CD4-positive, alpha-beta T cell treated with Interleukin-6 at 100 ng/mL for 8 hours (primary cell): ENCODE measurements around the gene DOCK3.
"Not testable (repeated sequence)": the region's sequence is repeated elsewhere in the genome, so short reads cannot be mapped to it uniquely, and the experiment has no call there.

Source experiments
- DNase-seq: peaks from one replicate; pipeline ENCODE4 v3.0.0-alpha.2; 2020; ENCODE audit warnings: mixed read lengths, low spot score

DOCK3 gene

DNA sequence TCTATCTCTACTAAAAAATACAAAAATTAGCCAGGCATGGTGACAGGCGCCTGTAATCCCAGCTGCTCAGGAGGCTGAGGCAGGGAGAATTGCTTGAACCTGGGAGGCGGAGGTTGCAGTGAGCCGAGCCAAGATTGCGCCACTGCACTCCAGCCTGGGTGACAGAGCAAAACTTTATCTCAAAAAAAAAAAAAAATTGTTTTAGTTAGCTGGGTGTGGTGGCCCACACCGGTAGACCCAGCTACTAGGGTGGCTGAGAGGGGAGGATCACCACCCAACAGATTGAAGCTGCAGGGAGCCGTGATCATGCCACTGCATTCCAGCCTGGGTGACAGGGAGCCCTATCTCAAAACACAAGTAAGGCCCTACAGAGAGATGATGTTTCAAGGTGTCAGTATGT, 712.6 kb downstream of the DOCK3 start:
- DNase-seq: not testable (repeated sequence)

DNA sequence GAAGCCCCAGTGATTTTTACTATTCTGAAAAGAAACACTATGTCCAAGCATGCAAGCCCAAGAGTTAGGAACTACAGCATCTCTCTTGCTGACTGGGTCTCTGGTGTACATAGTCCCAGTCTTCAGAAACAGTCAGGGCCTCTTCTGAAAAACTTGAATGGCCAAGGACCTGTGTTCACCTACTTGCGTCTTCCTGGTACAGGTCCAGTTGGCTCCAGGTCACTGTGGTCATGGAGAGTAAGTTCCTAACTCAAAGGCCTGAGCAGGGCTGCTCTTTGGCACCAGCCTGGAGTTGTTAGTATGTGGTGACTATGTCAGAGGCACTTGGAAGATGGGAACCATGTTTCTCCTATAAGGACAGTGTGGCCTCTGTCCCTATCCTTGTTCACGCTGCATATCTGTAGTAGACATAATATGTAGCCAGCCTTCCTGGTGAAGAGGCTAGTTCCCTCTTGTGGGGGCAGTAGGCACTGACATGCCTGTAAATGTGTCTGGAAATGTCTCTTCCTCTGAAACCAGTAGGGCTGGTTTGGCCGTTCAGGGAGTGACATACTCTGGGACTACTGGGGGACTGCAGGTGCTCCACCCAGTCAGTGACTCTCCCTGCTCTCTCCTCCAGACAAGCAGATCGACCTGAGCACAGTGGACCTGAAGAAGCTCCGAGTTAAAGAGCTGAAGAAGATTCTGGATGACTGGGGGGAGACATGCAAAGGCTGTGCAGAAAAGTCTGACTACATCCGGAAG, 713.7 kb downstream of the DOCK3 start:
- no peak for DNase-seq

DNA sequence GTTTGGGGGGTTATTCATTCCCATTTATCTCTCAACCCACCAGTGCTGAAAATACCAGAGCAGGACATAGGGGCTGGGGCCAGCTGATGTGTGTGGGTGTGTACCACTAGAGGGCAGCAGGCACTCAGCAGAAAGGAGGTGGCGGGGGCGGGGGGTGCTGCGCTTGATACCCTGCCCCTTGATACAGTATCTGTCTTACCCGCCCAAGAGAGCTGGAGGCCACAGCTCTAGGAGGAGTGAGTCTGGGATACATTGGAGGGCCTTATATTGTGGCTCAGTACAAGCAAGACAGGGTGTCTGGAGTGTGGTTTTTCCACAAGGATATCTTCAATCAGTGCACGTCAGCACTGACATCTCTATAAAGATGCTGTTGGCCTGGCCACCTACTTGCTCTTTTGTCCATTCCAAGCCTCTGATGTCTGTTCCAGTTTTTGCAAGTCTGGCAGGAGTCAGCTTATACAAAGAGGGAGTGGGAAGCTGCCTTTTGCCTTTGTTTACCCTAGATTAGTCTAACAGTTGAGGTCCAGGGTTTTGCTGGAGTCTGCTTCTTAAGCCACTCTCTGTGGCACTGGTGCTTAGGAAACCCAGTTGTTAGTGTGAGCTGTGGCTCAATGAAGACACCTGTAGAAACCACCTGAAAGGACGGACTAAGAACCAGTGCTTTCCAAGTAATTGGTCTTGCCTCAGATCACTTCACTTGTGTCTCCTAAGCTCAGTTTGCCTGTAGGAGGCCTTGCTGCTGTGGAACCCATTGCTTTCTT, 714.9 kb downstream of the DOCK3 start:
- peak; percentile 57 for DNase-seq

DNA sequence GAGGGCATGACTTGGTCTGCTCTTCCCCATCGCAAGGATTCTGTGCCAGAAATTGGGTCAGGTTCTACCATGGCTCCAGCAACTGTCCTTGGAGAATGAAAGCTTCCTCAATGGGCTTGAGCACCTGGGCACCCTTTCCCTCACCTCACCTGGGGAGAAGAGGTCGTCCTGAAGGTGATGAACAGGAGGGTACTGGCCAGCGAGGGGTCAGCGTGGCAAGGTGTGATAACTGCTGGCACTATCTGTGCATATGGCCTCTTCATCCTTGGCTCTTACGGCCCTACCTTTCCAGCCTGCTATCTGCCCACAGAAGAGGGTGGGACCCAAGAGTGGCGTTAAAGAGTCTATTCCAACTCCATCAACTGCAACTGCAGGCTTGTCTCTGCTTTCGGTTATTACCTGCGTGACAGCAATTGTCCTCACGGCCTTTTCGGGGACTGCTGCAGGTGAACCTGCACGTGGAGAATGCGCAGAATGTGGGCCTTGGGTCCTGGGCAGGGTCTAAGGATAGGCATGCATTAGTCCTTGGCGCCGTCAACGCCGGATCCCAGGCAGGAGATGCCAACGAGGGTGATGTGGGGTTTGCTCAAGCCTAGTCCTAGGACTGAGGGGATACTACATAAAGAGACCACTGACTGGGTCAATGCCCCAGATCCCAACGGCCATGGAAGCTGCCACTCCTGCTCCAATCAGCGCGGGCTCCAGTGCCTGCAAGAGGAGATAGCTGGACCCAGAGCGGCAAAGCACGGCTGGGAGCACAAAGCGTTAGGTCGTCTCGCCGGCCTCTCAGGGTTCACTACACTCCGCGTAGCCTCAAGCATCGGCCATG, 715.7 kb downstream of the DOCK3 start:
- DNase-seq: no peak

DNA sequence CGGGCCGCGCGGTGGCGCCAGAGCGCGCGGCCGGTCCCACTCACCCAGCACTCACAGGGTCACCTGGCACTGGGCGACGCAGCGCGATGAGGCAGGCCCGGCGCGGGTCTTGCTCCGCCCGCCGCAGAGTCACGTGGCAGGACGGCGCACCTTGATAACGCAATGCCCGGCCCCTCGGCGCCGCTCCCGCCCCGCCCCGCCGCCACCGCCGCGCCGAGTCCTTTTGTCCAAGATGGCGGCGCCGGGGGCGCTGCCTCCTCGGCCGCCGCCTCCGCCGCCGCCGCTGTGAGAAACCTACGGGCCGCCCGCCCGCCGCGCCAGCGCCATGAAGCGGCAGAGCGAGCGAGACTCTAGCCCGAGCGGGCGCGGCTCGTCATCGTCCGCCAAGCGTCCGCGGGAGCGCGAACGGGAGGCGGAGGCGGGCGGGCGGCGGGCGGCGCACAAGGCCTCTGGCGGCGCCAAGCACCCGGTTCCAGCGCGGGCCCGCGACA, 716.4 kb downstream of the DOCK3 start, which contains the start of gene RBM15B:
RBM15B (plus strand) TSS at position 211 of the 491 bp plus-strand sequence; CDS start at position 326, 115 bp downstream.
- DNase-seq: peak; percentile 97

DNA sequence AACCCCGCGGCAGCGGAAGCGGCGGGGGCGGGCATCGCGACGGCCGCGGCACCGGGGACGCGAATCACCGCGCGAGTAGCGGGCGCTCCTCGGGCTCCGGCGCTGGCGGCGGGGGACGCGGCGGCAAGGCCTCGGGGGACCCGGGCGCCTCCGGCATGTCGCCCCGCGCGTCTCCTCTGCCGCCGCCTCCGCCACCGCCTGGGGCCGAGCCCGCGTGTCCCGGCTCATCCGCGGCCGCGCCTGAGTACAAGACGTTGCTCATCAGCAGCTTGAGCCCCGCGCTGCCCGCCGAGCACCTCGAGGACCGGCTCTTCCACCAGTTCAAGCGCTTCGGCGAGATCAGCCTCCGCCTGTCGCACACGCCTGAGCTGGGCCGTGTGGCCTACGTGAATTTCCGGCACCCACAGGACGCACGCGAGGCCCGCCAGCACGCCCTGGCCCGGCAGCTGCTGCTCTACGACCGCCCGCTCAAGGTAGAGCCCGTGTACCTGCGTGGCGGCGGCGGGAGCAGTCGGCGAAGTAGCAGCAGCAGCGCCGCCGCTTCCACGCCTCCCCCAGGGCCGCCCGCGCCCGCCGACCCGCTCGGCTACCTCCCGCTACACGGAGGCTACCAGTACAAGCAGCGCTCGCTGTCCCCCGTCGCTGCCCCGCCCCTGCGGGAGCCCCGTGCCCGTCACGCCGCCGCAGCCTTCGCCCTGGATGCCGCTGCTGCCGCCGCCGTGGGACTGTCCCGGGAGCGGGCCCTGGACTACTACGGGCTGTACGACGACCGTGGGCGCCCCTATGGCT, 717.0 kb downstream of the DOCK3 start:
- peak; percentile 29 for DNase-seq

DNA sequence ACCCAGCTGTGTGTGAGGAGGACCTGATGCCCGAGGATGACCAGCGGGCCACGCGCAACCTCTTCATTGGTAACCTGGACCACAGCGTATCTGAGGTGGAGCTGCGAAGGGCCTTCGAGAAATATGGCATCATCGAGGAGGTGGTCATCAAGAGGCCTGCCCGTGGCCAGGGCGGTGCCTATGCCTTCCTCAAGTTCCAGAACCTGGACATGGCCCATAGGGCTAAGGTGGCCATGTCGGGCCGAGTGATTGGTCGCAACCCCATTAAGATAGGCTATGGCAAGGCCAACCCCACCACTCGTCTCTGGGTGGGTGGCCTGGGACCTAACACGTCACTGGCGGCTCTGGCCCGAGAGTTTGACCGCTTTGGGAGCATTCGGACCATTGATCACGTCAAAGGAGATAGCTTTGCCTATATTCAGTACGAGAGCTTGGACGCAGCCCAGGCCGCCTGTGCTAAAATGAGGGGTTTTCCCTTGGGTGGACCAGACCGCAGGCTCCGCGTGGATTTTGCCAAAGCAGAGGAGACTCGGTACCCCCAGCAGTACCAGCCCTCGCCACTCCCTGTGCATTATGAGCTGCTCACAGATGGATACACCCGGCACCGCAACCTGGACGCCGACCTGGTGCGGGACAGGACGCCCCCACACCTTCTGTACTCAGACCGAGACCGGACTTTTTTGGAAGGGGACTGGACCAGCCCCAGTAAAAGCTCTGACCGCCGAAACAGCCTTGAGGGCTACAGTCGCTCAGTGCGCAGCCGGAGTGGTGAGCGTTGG, 717.8 kb downstream of the DOCK3 start:
- DNase-seq: no peak

DNA sequence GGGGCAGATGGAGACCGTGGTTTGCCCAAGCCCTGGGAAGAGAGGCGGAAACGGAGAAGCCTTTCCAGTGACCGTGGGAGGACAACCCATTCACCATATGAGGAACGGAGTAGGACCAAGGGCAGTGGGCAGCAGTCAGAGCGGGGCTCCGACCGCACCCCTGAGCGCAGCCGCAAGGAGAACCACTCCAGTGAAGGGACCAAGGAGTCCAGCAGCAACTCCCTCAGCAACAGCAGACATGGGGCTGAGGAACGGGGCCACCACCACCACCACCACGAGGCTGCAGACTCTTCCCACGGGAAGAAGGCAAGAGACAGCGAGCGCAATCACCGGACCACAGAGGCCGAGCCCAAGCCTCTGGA, 718.4 kb downstream of the DOCK3 start:
- DNase-seq: no peak

DNA sequence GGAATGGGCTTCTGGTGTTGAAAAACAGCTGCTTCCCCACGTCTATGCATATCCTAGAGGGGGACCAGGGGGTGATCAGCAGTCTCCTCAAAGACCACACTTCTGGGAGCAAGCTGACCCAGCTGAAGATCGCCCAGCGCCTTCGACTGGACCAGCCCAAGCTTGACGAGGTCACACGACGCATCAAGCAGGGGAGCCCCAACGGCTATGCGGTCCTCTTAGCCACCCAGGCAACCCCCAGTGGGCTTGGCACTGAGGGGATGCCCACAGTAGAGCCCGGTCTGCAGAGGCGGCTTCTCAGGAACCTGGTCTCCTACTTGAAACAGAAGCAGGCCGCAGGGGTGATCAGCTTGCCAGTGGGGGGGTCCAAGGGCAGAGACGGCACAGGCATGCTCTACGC, 718.8 kb downstream of the DOCK3 start:
- DNase-seq: no peak

DNA sequence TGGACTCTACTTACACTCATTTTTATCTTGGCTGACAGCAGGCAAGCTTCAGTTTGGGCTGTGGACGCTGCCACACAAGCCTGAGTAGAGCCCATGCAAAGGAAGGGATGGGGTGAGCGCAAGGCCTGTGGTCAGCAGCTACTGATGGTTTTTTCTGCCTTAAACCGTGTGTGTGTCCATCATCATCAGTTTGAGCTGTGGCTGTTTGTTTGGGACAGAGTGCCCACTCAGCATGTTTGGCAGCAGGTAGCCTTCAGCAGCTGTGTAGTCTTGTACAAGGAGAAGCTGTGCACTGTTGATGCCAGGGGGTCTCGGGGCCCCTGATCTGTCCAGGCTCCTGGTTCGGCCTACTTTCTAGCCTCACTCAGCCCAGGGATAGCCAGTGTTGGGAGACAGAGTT, 719.8 kb downstream of the DOCK3 start:
- no peak for DNase-seq

DNA sequence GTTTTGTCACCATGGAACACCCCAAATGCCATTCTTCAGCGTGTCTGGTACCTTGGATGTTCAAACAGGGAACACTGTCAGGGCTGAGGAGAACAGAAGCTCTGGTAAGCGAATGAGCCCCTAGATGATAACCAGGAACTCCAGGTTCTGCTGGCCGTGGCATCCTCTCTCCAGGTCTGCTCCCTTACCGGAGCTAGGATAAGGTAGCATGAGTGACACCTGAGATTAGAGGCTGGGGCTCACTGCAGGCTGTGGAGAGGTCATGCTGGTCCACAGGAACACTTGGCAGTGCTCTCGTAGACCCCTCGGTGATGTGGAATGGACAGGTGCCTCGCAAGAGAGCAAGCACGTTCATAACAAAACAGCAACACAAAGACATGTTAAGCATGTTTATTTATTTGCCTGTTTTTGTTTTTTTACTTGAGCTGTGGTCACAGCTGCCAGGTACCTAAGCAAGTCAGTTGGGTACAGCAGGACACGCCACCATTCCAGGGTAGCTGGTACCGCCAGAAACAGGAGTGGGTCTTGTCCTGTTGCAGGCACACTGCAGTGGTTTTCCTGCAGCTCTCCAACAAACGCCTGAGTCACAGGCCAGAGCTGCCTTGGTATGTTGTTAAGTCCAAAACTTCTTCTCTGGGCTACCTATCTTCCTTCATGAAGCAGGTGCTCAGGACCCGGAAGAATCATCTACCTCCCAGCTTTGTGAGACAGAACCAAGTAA, 720.9 kb downstream of the DOCK3 start:
- no peak for DNase-seq

DNA sequence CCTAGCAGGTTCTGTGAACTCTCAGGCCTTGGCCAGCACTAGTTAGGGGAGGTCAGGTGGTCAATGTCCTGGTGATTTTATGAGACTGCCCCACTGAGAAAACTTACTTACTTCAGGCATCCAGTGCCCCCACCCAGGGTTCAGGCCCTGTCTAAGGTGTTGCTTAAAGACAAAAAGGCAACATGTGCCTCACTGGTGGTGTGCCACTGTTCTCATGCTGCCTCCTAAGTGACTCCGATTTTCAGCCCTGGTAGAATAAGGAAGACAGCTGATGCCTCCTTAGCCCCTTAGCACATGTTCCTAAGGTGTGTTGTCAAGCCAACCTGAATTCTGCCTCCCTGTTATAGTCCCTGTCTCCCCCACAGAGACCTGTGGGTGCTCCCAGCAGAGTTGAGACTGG, 721.7 kb downstream of the DOCK3 start:
- DNase-seq: no peak

DNA sequence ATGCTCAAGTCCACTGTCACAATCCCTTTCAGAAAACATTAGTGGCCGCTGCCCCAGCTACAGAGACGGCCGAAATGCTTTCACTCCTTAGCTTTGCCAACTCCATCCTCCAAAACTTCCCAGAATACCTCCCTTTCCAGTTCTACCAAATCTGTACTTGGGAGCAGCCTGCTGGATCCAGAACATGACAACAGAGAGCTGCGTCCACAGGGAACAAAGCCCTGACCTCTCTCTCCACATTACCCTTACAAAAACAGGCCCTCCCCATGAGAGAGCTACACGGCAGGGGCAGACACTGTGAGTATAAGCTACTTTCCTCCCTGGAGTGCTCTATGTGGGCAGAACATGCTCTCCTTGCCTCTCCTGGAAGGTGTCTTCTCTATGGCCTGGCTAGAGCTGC, 722.7 kb downstream of the DOCK3 start:
- DNase-seq: no peak

DNA sequence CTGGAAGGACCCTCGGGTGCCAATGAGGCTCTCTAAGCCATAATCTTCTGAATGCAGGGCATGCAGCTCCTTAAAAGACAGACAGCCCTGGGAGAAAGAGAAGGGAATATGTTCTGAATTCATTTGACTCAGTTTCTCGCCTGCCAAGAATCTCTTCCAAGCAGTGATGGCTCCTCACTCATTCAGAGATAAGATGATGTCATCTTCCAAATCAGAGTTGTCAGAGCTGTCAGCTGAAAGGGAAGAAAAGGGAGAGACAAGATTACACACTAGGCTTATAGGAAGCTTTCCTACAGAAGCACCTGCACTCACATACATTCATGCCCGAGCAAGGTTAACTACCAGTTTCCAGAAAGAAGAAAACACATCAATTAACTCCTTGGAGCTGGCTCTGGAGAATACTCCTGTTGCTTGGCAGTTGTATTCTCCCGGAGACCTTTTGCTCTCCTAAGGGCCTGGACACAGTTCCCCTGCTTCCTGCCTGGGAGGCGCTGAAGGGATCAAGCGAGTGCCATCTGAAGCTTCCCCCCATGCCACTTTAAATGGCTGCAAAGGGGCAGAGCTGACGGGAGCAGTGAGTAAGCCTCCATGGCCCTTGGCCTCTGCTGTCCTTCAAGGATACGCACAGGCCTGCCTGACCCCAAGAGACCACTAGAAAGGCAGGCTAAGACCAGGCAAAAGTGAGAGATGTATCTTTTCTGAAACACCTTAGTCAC, 724.0 kb downstream of the DOCK3 start:
- no peak for DNase-seq

DNA sequence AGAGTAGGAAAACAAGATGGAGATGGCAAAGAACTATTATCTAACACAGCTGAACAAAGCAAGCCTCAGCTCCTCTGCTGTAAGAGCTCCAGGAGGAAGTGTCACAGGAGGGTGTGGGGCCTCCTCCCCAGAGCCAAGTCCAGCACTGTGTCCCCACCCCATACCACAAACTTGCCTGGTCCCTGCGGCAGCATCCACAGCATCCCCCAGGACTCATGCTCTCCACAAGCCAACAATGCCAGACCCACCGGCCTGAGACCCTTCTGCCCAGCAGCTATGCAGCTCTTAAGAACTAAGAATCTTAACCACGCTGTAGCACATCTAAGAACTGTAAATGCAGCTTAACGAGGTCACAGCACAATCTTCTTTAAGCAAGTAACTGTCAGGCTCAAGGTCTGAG, 725.4 kb downstream of the DOCK3 start:
- no peak for DNase-seq

DNA sequence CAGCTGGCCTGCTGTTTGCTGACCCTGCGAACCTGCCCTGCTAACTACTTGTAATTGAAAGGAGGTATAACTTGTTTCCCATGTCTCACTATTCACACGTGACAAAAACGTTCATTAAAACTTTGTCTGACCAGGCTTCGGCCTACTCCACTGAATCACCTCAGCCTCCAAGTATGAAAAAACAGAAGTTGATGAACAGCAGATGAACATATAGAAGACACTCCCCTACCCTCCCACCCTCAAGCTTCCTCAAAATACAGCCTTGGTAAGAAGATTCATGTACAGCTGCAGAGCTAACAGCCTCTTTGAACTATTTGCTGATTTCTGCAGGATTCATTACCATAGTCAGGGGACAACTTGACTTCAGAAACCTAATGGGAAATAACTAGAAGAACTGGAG, 727.0 kb downstream of the DOCK3 start:
- no peak for DNase-seq

DNA sequence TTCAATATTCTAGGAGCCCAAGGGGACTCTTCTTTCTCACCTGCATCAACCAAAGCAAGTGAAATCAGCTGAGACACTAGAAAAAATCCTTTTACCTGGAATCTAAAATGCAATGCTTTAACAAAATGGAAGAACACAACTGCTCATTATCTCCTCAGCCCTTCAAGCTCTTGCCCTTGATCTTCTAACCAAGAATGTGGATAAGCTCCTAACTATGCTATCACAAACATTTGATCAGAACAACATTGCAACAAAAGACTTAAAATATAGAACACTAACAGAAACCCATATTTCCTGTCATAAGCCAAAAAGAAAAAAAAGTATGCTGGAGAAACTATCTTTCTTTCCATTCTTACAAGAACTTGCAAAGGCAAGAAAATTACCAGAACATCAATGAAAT, 728.9 kb downstream of the DOCK3 start:
- DNase-seq: no peak

DNA sequence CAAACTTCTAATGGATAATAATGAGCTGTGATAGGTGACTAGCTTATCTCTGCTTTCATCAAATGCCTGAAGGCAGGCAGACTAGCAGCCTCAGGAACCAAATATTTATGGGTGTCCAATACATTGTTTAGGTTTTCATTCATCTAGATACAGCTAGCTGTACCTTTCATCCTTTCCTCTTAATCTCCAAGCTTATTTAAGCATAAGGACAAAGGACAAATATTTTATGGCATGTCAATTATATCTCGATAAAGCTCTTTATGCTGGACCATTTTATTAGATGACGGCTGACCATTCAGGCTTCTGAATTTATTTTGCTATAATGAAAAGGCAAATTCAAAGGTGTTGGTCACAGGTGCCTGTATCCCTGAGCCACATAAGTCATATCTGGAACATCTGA, 733.3 kb downstream of the DOCK3 start:
- no peak for DNase-seq

DNA sequence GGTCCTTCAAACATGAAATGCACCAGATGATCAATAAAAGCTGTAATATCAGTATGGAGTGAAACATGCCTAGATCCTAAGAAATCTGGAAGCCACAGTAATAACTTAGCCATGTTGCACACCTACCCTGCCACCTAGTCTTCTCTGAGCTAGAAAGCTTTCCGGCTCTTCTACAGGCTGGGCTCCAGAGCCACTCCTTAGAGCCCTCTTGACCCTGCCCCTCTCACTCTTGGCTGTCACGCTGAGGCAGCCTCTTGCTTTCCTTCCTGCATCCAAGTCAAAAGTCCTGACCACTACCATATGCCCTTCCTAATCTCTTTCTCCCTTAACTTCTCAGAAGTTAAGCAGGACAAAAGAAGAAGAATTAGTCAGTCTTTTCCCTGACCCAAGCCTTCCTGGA, 734.1 kb downstream of the DOCK3 start:
- DNase-seq: no peak

DNA sequence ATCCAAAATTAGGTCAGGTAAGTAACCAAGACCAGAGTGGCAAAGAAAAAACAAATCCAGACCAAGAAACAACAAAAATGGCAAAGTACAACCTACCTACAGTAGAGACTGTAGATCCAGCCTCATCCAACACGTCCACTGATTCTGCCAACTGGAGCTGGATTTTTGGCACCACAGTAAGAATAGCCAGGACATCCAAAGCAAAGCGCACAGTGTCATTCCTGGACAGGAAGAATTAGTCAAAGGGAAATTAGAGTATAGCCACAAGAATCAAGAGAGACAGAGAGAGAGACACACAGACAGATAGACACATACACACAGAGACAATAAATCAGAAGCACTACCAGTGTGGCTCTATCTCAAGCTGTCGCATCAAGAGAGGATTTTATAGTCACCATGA, 747.5 kb downstream of the DOCK3 start:
- DNase-seq: no peak
